Neural crest cell (in vitro differentiated cells): ENCODE measurements around the gene B4GALT6. TPM values are rescaled to one million over a fixed set of nuclear protein-coding genes. Genes with fewer than 3 reads are reported as not detected.

Experiments
- DNase-seq: peaks from one replicate; pipeline ENCODE4 v3.0.0; 2021; ENCODE audit warnings: low read depth, mixed read lengths, low spot score
- H3K27ac Mint-ChIP-seq: one replicate; pipeline ENCODE4 v1.8.0; 2021; ENCODE audit warnings: mild to moderate bottlenecking, mixed read lengths; ENCODE audit not compliant: unreplicated experiment
- H3K27me3 Mint-ChIP-seq: 2 replicates; pipeline ENCODE4 v1.8.0; 2021; ENCODE audit warnings: low read depth, mild to moderate bottlenecking, mixed read lengths
- H3K36me3 Mint-ChIP-seq: 2 replicates; pipeline ENCODE4 v1.8.0; 2021; ENCODE audit warnings: low read depth, mild to moderate bottlenecking, mixed read lengths
- H3K4me1 Mint-ChIP-seq: 2 replicates; pipeline ENCODE4 v1.8.0; 2021; ENCODE audit warnings: mixed read lengths
- H3K4me3 Mint-ChIP-seq: one replicate; pipeline ENCODE4 v1.8.0; 2021; ENCODE audit warnings: mild to moderate bottlenecking, mixed read lengths
- H3K9me3 Mint-ChIP-seq: 2 replicates; pipeline ENCODE4 v1.8.0; 2021; ENCODE audit warnings: mixed read lengths
- CTCF ChIP-seq: fragments of 200-600 bp; sonication (generic); conservative IDR thresholded peaks from 2 replicates; pipeline ENCODE4 v1.5.0; 2021; ENCODE audit warnings: antibody characterized with exemption, mild to moderate bottlenecking
- total RNA-seq: library from RNA; stranded (reverse); gene quantifications from 2 replicates; pipeline ENCODE4 v1.2.1, GENCODE V29; 2021

The B4GALT6 gene
- total RNA-seq, 1 donor from 2014 or later: 43.4 TPM

DNA sequence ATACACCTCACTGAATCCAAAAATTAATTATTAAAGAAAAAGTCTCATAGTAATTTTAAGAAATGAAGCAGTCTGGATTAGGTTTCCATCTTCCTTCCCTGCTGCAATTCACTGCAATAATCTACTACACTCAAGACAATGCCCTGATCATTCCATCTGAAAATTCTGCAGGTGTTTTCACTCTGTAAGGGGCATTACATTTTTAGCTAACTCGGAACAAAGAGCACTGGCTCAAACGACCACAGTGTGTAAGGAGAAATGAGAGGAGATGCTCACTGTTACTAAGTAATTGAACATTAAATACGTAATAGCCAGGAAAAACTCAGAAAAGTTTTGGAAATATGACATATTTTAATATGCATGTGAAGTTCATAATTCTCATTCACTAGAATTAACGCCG, 1.3 kb downstream of the B4GALT6 start:
- TF ChIP-seq CTCF: no peak
- Mint-ChIP-seq H3K36me3 (no peaks in the 10 kb centered on the region), H3K9me3 (no peaks in the 10 kb centered on the region), H3K27me3 (no peaks in the 10 kb centered on the region), H3K27ac (no peak overlapping the region), H3K4me1 (peaks cover 62% of the 10 kb centered on the region), H3K4me3 (peak overlapping the region; percentile 97)
- DNase-seq: no peak

GRCh38 chr18:31680831-31681568, 3.4 kb downstream of the B4GALT6 start:
- DNase-seq: no peak
- peaks cover 49% of the 10 kb centered on the region for H3K4me1 Mint-ChIP-seq
- H3K9me3 Mint-ChIP-seq: no peaks in the 10 kb centered on the region
- H3K27ac Mint-ChIP-seq: no peak overlapping the region
- H3K4me3 Mint-ChIP-seq: peak overlapping the region; percentile 45
- no peaks in the 10 kb centered on the region for H3K27me3 Mint-ChIP-seq
- no peaks in the 10 kb centered on the region for H3K36me3 Mint-ChIP-seq
- peak; percentile 60 for TF ChIP-seq CTCF

DNA sequence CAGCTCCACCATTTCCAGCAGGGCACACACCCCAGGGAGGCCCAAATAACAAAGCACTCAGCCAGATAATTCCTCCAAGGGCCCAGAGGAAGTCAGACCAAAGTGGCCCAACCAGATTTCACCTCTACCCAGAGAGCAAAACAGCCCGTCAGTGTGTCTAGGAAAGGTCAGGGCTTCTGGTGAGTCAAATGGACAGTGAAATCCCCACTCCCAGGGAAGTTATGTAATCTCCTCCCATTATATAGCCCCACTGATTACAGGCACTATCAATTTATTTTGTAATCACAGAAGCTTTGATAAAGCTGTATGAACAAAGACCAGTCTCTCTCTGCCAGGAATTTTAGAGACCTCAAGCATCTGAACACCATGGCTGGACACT, 4.0 kb downstream of the B4GALT6 start:
- Mint-ChIP-seq H3K9me3 (no peaks in the 10 kb centered on the region), H3K27ac (no peak overlapping the region), H3K36me3 (no peaks in the 10 kb centered on the region), H3K27me3 (no peaks in the 10 kb centered on the region), H3K4me1 (peaks cover 47% of the 10 kb centered on the region), H3K4me3 (peak overlapping the region; percentile 27)
- no peak for TF ChIP-seq CTCF
- DNase-seq: no peak

DNA sequence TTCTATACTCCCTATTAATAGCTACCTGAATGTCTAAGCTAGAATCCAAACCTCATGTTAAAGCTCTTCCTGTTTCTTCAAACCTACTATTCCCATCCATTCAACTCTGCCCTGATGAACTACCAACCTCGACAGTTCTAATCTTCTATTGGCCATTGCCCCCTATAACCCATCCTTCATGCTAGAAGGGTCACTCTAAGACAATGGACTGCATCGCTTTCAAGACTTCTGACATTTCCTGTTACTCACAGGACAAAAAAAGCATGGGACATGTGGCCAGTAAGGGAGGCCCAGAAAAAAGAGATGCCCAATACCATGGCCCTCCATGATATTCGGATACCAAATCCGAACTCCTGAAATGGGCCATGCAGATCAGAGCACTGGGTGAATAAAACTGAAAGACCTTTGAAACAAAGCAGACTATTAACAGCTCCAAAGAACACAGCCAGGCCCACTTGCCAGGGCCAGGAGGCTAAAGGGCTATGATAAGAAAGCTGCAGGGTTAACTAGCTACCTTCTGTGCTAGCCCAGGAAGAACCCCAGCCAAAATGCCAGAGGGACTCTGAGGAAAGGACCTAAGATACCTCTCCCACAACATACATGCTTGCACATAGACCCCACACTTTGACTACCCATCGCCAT, 4.5 kb downstream of the B4GALT6 start:
- no peak for TF ChIP-seq CTCF
- no peaks in the 10 kb centered on the region for H3K9me3 Mint-ChIP-seq
- no peak for DNase-seq
- peak overlapping the region; percentile 27 for H3K4me3 Mint-ChIP-seq
- peaks cover 51% of the 10 kb centered on the region for H3K4me1 Mint-ChIP-seq
- no peaks in the 10 kb centered on the region for H3K36me3 Mint-ChIP-seq
- H3K27ac Mint-ChIP-seq: no peak overlapping the region
- H3K27me3 Mint-ChIP-seq: no peaks in the 10 kb centered on the region

- H3K27ac Mint-ChIP-seq: no peak overlapping the region
- no peak overlapping the region for H3K4me3 Mint-ChIP-seq
- H3K36me3 Mint-ChIP-seq: no peaks in the 10 kb centered on the region
- no peaks in the 10 kb centered on the region for H3K27me3 Mint-ChIP-seq
- DNase-seq: no peak
- H3K9me3 Mint-ChIP-seq: no peaks in the 10 kb centered on the region
- no peak for TF ChIP-seq CTCF
- H3K4me1 Mint-ChIP-seq: peaks cover 51% of the 10 kb centered on the region
These were observed 5.1 kb downstream of the B4GALT6 start for GRCh38 chr18:31679133-31679742.
